Fibroblast of the aortic adventitia (primary cell): ENCODE data around the gene TAPBPL. TPM values are rescaled to one million over a fixed set of nuclear protein-coding genes. Genes with fewer than 3 reads are reported as not detected.
"Not testable (repeated sequence)": the region's sequence is repeated elsewhere in the genome, so short reads cannot be mapped to it uniquely, and the experiment has no call there.

Experiments
- DNase-seq: peaks from one replicate; pipeline ENCODE4 v3.0.0-alpha.2; 2010; ENCODE audit warnings: low read depth
- H3K4me3 ChIP-seq: 2 replicates; pipeline ENCODE4 v1.5.1; 2011; ENCODE audit warnings: low read depth, mild to moderate bottlenecking, control low read depth, low read length, moderate library complexity
- total RNA-seq: library from RNA; depleted of rRNA; stranded (reverse); fragments of >200 nt; gene quantifications from 2 replicates; pipeline ENCODE4 v1.2.3, GENCODE V29; 2012; ENCODE audit warnings: low replicate concordance
- TF ChIP-seq, protein P1 (sequence below): IDR thresholded peaks from 2 replicates; pipeline ENCODE4 v1.5.1; 2011; ENCODE audit warnings: mild to moderate bottlenecking, low read length, control low read depth, inconsistent platforms; ENCODE audit not compliant: insufficient read depth

The TAPBPL gene
- total RNA-seq, 1 donor: 8.9 TPM

DNA sequence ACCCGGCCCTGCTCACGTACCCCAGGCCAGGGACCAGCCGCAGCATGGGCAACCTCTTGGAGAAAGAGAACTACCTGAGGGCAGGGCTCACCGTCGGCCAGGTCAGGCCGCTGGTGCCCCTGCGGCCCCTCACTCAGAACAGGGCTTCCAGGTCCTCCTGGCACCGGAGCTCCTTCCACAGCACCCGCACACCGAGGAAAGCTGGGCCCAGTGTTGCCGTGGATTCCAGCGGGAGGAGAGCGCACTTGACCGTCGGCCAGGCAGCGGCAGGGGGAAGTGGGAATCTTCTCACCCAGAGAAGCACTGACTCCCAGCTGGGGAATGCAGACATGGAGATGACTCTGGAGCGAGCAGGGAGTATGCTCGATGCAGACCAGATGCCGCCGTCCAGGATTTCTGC, 26.6 kb downstream of the TAPBPL start:
- peak; percentile 23 for DNase-seq
- H3K4me3 ChIP-seq: no peak overlapping the region
- TF ChIP-seq, protein P1, sequence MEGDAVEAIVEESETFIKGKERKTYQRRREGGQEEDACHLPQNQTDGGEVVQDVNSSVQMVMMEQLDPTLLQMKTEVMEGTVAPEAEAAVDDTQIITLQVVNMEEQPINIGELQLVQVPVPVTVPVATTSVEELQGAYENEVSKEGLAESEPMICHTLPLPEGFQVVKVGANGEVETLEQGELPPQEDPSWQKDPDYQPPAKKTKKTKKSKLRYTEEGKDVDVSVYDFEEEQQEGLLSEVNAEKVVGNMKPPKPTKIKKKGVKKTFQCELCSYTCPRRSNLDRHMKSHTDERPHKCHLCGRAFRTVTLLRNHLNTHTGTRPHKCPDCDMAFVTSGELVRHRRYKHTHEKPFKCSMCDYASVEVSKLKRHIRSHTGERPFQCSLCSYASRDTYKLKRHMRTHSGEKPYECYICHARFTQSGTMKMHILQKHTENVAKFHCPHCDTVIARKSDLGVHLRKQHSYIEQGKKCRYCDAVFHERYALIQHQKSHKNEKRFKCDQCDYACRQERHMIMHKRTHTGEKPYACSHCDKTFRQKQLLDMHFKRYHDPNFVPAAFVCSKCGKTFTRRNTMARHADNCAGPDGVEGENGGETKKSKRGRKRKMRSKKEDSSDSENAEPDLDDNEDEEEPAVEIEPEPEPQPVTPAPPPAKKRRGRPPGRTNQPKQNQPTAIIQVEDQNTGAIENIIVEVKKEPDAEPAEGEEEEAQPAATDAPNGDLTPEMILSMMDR: no peak

DNA sequence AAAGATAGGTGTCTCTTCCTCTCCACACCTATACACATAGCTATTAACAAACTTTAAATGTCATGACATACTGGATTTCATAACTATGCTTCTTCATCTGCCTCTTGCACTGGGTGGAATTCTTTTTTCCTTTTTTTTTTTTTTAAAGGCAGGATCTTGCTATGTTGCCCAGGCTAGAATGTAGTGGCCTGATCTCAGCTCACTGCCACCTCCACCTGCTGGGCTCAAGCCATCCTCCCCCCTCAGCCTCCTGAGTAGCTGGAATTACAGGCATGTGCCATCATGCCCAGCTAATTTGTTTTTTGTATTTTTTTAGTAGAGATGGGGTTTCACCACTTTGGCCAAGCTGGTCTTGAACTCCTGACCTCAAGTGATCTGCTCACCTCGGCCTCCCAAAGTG, 36.4 kb downstream of the TAPBPL start:
- H3K4me3 ChIP-seq: no peak overlapping the region
- TF ChIP-seq, protein P1: no peak
- no peak for DNase-seq

GRCh38 chr12:6489449-6489848, 37.6 kb downstream of the TAPBPL start:
- TF ChIP-seq, protein P1: no peak
- H3K4me3 ChIP-seq: no peak overlapping the region
- no peak for DNase-seq

- DNase-seq, H3K4me3 ChIP-seq: not testable (repeated sequence)
These were observed 38.8 kb downstream of the TAPBPL start for GRCh38 chr12:6490673-6491072.

DNA sequence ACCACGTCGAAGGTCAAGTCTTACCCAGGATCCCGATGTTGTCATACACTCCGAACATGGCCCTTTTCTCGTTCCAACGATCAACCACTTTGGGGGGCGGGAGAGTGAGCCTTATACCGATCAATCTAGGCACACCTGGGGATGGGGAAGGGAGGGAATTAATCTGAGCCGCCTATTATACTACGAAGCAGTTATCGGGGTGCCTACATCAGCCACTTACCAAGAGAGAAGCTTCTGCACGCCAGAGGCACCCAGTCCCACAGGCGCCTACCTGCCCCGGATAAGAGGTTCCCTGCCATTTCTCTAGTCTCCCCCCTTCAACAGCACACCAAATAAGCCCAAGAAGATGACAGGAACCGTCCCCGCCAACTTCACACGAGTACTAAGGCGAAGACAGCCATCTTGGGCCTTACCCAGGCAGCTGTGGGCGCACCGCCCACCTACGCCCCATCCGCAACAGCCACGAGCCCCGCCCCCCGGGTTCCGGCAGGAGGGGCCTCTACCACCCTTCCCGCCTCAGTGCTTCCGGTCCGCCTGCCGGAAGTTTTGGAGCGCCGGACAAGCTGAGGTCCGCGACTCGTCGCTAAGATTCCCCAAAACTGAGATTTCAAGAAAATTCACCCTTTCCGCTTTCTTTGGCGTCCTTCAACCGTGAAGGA, 41.1 kb downstream of the TAPBPL start, which contains the start of gene MRPL51:
TSS of gene MRPL51 (minus strand) at position 425 of the 659 bp plus-strand sequence. CDS start at position 299, 126 bp downstream.
- TF ChIP-seq, protein P1: no peak
- DNase-seq: peak; percentile 90
- peak within 1 kb of the TSS; percentile 79 for H3K4me3 ChIP-seq

DNA sequence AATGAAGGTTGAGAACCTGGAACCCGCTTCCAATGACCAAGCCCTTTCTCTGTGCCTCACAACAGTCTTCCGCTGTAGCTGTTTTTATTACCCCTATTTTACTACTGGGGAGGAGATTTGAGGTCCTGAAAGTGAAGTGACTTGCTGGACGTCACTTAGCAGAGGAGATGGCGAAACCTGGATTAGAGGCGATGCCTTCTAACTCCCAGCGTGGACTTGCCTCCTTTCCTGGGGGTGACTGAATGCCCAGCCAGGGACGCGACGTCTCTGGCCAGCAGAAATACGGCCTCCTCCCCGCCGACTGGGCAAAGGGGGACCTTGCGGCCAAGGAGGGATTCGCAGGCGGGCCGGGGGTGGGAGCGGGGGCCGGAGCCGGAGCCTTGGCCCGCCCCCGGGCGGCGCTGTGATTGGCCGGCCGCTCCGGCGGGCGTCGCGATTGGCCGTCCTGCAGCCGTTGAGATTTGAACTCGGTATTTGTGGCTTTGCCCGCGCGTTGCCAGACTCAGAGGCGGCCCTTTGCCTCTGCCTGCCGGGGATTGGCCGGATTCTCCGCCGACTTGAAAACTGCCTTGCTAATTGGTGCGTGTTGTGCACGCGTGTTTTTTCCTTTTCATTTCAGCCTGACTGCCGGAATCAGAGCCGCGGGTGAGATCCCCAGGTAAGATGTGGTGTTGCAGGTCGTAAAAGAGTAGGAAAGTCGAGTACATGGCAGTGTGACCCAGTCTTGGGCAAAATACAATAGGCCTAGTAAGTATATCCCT, 41.8 kb downstream of the TAPBPL start, which contains the start of gene NCAPD2:
TSS of gene NCAPD2 (plus strand) at position 606 of the 761 bp plus-strand sequence. CDS start 997 bp downstream, outside the sequence.
- peak within 1 kb of the TSS; percentile 79 for H3K4me3 ChIP-seq
- peak; percentile 93 for DNase-seq
- TF ChIP-seq, protein P1: peak; percentile 43

- no peak for DNase-seq
- H3K4me3 ChIP-seq: peak overlapping the region; percentile 78
- TF ChIP-seq, protein P1: no peak
These were observed 42.5 kb downstream of the TAPBPL start for GRCh38 chr12:6494258-6494743.
